CD4-positive, alpha-beta T cell treated with Interleukin-17A for 1 hour (primary cell): ENCODE data around the gene PDE6A.
"Not testable (repeated sequence)": the region's sequence is repeated elsewhere in the genome, so short reads cannot be mapped to it uniquely, and the experiment has no call there.

Experiments
- DNase-seq: peaks from one replicate; pipeline ENCODE4 v3.0.0-alpha.2; 2020

Gene PDE6A

DNA sequence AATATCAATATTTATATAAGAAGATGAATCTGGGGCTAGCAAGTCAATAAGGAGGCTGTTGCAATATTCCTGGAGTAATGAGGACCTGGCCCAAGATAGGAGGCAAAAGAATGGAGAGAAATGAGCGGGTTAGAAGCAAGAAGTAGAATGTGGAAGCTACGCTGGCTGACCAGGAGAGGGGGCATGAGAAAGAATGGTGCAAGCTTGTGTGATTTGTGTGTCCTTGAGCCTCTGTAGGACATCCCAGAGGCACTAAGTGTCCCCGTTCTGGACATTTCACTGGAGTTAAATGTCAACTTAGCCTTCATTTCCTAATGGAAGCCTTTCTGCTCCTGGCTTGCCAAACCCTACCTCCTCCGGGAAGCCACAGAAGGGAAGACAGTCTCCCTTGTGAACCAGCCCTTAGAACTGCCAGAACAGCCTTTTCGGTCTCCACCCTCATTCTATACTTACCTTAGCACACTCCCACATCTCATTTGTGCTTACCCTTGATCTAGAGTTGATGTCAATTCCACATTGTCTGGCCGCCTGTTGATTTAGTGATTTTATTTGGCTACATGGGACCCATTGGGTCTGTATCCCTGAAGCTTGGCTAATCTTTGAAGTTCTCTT lies 6.7 kb upstream of the PDE6A start:
- no peak for DNase-seq

- DNase-seq: no peak
Measured at GRCh38 chr5:149948993-149949392, 4.4 kb upstream of the PDE6A start.

- no peak for DNase-seq
Measured at GRCh38 chr5:149946118-149946517, 1.5 kb upstream of the PDE6A start.

DNA sequence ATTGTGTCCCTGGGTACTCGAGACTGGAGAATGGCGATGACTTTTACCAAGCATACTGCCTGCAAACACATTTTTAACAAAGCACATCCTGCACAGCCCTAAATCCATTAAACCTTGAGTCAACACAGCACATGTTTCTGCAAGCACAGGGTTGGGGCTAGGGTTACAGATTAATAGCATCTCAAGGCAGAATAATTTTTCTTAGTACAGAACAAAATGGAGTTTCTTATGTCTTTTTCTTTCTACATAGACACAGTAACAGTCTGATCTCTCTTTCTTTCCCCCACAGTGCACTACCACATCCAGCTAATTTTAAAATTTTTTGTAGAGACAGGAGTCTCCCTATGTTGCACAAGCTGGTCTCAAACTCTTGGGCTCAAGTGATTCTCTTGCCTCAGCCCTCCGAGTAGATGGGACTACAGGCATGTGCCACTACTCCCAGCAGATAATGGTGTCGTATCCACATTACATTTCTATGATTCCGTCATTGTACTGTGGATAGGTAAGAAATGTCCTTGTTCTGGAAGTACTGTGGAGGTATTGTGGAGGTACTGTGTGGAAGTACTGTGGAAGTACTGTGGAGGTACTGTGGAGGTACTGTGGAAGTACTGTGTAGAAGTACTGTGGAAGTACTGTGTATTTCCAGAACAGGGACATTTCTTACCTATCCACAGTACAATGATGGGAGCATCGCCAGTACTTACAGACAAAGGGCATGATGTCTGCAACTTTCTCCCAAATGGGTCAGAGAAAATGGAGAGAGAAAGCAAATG lies 1.2 kb downstream of the PDE6A start:
- DNase-seq: not testable (repeated sequence)

DNA sequence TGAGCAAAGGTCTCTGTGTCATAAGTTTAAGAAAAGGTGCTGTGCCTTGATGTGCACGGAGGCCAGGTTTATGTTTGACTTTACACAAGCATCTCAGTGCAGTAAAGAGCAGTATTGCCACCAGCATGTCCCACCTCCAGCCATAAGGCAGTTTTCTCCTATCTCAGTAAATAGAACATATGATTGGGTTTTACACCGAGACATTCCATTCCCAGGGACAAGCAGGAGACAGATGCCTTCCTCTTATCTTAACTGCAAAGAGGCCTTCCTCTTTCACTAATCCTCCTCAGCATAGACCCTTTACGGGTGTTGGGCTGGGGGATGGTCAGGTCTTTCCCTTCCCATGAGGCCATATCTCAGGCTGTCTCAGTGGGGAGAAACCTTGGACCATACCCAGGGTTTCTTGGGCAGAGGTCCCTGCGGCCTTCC lies 1.8 kb downstream of the PDE6A start:
- not testable (repeated sequence) for DNase-seq

DNA sequence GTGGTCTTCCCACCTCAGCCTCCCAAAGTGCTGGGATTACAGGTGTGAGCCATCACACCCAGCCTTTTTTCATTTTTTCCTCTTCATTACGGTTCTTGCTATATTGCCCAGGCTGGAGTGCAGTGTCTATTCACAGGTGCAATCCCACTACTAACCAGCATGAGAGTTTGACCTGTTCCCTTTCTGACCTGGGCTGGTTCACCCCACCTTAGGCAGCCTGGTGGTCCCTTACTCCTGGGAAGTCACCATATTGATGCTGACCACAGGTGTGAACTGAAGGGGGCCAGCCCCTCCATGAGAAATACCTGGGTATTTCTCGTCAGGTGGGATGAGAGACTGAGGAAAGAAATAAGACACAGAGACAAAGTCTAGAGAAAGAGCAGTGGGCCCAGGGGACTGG lies 2.4 kb downstream of the PDE6A start:
- DNase-seq: no peak

DNA sequence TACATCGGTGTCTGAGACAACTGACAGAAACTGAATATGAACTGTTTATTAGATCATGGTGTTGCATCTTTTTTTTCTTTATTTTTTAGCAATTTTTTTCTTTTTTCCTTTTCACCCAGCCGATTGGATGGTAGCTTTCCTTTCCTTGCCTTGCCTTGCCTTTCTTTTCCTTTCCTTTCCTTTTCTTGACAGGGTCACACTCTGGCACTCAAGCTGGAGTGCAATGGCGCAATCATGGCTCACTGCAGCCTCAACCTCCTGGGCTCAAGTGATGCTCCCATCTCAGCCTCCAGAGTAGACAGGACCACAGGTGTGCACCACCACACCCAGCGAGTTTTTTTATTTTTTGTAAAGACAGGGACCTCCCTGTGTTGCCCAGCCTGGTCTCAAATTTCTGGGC lies 2.8 kb downstream of the PDE6A start:
- no peak for DNase-seq

GRCh38 chr5:149940941-149941644 lies 3.5 kb downstream of the PDE6A start:
- DNase-seq: no peak

DNA sequence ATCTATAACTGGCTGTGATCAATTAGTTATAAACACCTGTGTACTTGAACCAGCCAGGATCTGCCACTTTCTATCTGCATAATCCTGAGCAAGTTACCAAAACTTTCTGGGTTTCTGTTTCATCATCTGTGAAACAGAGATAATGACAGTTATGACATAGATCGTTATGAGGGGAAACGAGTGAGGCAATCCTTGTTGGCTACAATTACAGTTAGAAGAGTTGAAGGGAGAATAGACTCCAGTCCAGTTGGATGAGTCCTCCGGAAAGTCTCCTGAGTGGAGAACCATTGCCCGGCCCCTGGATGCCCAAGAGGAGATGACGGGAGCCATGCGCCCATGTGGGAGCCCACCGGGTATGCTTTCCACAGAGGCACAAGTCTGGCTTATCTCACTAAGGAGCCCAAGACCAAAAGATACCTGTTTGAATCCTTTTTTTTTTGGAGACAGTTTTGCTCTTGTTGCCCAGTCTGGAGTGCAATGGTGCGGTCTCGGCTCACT lies 4.5 kb downstream of the PDE6A start:
- no peak for DNase-seq

- DNase-seq: no peak
Measured at GRCh38 chr5:149939546-149939945, 5.0 kb downstream of the PDE6A start.

- no peak for DNase-seq
Measured at GRCh38 chr5:149938791-149939358, 5.7 kb downstream of the PDE6A start.

DNA sequence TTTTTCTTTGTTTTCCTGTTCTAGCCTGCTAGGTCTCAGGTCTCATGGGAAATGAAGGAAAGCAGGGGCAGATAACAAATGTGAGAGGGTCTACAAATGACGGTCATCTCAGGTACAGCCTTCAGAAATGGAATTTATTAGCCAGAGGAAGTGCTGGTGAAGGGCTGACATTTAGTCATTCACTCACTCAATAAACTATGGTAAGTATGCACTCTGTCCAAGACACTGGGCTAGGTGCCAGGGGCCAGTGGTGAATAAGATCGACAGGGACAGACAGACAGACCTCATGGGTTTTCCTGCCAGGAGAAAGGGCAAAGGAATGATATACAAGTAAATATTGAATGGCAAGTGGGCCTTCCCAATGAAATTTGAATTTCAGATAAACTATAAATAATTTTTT lies 6.3 kb downstream of the PDE6A start:
- DNase-seq: no peak

DNA sequence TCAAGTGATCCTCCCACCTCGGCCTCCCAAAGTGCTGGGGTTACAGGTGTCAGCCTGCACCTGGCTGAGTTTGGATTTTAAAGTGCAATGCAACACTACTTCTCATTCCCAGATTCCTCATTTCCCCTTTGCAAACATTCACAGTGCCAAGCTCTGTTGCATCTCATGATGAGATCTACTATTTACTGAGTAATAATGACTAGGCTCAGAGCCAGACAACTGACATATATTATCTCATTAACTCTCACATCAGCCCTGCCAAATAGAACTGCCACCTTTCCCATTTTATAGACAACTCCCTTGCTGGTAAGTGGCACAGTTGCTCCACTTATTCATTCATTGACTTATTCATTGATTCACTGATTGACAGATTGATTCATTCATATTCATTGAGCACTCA lies 7.0 kb downstream of the PDE6A start:
- no peak for DNase-seq

GRCh38 chr5:149936700-149937091 lies 7.9 kb downstream of the PDE6A start:
- no peak for DNase-seq

GRCh38 chr5:149936044-149936699 lies 8.4 kb downstream of the PDE6A start:
- no peak for DNase-seq

- no peak for DNase-seq
Measured at GRCh38 chr5:149935431-149935901, 9.1 kb downstream of the PDE6A start.

DNA sequence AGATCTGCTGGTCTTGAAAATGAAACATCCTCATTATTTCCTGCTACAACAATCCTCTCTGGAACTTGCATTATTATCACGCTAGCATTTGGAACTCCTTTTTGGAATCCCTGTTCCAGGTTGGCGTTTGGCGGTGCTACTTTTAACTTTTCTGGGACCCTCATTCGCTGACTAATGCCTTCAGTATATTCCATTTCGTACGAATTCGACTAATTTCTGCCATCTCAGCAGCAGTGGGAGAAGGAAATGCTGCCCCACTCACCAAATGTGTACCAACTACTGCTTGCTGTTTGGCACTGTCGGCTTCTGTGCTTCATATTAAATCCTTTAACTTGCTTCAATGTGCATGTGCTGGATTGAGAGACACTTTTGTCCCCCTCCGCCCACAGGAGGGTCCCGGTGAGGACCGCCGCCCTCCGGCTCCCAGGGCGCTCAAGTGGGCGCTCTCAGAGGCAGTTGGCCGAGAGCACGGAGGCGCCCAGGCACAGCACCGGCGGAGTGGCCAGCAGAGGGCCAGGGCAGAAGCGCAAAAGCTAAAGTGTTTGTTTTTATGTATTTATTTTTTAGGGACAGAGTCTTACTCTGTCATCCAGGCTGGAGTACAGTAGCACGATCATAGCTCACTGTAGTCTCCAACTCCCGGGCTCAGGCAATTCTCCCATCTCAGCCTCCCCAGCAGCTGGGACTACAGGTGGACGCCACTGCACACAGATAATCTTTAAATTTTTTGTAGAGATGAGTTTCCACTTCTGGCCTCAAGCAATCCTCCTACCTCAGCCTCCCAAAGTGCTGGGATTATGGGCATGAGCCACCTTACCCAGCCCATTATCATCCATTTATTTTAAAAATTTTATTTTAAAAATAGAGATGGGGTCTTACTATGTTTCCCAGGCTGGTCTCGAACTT lies 11.9 kb downstream of the PDE6A start:
- DNase-seq: no peak

DNA sequence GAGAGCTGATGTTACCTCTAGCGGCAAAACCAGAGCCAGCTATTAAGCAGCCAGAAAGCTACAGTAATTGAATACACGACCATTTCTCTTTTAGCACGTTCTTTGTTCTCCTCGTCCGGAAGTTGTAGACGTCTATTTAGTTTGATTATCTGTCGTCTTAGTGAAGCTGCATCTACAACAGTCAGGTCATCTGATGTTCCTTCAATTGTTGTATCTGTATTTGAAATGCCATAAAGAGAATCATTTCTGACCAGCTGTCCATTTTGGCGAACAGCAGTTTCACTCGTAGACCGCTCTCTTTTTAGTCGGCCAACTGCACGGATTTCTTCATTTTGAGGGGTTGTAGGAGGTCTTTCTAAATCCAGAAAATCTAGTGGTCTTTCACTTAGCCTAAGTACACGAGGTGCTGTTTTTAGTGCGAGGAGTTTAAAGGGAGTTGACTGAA lies 12.6 kb downstream of the PDE6A start:
- DNase-seq: no peak

DNA sequence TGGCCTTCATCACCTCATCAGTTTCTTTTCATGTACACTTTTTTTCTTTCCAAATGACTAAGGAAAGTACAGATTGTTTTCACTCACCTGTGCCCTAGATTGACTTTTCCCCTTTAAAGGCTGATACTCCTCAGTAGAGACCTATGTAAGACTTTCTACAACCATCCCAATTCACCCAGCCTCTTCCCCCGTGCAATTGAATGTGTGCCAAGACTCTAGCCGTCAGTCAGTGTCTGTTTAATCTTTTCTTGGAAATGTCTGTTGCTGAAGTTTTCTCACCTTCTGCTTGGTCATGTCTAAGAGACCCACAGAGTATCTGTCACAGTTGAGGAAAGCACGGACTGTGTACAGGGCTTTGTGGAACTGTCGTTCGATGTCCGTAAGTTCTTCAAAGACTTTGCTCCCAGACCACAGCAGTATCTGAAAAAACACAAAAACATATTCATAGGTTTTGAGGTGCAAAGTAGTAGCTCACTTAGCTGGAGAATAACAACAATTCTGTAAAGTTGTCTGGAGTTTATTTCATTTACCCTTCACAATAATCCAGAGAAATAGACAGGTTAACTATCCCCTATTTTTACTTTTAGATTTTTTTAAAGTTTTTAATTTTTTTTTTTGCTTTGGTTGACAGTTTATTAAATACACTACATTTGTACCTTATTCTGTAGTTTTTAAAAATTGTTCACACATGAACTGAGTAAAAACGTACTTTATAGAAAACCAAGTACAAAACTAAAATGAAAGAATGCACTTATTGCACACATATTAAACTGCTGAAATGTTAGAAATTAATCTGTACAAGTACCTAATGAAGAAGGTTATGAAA lies 13.6 kb downstream of the PDE6A start:
- DNase-seq: no peak

DNA sequence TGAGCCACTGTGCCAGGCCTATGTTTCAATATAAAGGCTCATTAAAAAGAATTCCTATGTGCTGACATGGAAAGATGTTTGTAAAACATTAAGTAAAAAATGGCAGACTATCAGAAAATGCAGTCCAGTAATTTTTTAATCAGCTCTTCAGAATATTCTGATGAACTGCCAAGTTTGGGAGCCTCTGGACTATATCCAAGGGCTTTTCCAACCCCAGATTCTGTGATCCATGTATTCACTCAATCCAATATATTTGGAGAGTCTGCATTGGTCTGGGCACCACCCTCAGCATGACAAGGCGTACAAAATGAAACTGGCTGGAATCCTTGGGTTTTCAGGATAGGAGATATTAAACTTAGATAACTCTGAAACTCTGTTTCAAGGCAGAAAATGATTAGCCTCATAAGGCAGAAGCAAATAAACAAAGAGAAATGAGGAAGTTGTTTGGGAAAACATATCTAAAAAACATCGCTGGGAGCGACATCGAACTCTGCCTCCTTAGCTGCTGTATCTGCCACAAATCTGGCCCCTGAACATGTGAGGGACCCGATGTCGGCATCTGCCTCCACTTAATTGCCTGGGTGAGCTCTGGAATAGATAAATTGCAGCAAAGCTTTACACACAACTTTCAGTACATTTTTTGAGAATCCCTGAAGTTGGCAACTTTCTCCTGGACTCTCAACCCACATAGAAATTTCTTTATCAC lies 14.4 kb downstream of the PDE6A start:
- no peak for DNase-seq
